ENCODE results near the gene DNAJB6. TPM values are rescaled to one million over a fixed set of nuclear protein-coding genes. Genes with fewer than 3 reads are reported as not detected.

DNAJB6 gene
- total RNA-seq, 2 donors from 2014 or later, result 126 to 174 TPM

DNA sequence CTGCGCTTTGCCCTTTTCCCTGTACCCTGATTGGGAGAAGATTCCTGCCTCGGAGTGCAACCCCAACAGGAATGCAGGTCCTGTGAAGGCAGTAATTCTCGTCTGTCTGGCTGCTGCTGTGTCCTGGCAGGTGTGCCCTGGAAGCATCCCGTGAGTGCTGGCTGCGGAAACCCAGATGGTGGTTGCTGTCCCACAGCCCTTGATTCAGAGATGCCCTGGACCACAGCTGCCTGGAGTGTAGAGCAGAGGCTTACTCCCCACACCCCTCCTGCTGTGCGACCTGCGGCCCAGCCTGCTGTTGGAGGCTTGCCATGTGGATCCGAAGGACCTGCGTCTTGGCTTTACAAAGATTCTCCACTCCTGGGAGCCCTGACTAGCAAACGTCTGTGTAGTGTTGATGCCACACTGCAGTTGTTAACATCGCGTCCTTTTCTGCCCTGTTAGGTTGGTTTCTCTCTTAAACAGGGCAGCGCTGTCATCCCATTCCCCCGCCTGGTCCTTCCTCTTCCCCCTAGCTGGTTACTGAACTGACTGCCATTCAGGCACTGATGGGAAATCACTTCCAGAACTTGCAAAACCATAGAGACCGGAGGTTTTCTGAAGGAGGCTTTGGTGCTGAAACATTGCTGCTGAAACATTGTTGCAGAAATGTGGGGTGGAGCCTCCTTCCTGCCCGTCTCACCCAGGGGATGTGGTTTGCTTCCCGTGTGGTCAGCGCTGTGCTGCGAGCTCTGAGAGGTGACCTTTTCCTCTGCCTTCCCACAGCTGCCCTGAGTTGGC lies 53.3 kb downstream of the DNAJB6 start:
- Histone ChIP-seq H3K4me1 (ENCODE audit: control insufficient read depth, insufficient read depth, low read length) (no peaks in the 10 kb centered on the region), H3K9me3 (ENCODE audit: control insufficient read depth, low read length) (no peaks in the 10 kb centered on the region), H3K9ac (ENCODE audit: extremely low read depth, low read length, poor library complexity, severe bottlenecking) (no peak overlapping the region), H3K27me3 (ENCODE audit: control insufficient read depth, insufficient read depth, low read length, poor library complexity, severe bottlenecking) (no peaks in the 10 kb centered on the region), H3K4me3 (ENCODE audit: low read length) (no peak overlapping the region), H3K36me3 (ENCODE audit: control insufficient read depth, insufficient read depth, low read length) (peaks cover 78% of the 10 kb centered on the region), H3K27ac (ENCODE audit: low read depth, low read length) (no peak overlapping the region)
- Mint-ChIP-seq H3K4me3 (no peak overlapping the region), H3K4me1 (peaks cover 5% of the 10 kb centered on the region), H3K36me3 (ENCODE audit: low read depth) (peaks cover 68% of the 10 kb centered on the region), H3K27ac (peak overlapping the region; percentile 72), H3K27me3 (ENCODE audit: insufficient read depth) (no peaks in the 10 kb centered on the region), H3K9me3 (no peaks in the 10 kb centered on the region)
- TF ChIP-seq, protein P1, sequence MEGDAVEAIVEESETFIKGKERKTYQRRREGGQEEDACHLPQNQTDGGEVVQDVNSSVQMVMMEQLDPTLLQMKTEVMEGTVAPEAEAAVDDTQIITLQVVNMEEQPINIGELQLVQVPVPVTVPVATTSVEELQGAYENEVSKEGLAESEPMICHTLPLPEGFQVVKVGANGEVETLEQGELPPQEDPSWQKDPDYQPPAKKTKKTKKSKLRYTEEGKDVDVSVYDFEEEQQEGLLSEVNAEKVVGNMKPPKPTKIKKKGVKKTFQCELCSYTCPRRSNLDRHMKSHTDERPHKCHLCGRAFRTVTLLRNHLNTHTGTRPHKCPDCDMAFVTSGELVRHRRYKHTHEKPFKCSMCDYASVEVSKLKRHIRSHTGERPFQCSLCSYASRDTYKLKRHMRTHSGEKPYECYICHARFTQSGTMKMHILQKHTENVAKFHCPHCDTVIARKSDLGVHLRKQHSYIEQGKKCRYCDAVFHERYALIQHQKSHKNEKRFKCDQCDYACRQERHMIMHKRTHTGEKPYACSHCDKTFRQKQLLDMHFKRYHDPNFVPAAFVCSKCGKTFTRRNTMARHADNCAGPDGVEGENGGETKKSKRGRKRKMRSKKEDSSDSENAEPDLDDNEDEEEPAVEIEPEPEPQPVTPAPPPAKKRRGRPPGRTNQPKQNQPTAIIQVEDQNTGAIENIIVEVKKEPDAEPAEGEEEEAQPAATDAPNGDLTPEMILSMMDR (conservative IDR thresholded peaks at IDR 0.05), result no peak
- no peak for DNase-seq
- WGBS, 2 experiments (ENCODE audit: insufficient coverage in 1 of 2, insufficient read length in 1 of 2), result 94 to 97% methylated on average over 14 to 19 of the region's 19 CpGs

DNA sequence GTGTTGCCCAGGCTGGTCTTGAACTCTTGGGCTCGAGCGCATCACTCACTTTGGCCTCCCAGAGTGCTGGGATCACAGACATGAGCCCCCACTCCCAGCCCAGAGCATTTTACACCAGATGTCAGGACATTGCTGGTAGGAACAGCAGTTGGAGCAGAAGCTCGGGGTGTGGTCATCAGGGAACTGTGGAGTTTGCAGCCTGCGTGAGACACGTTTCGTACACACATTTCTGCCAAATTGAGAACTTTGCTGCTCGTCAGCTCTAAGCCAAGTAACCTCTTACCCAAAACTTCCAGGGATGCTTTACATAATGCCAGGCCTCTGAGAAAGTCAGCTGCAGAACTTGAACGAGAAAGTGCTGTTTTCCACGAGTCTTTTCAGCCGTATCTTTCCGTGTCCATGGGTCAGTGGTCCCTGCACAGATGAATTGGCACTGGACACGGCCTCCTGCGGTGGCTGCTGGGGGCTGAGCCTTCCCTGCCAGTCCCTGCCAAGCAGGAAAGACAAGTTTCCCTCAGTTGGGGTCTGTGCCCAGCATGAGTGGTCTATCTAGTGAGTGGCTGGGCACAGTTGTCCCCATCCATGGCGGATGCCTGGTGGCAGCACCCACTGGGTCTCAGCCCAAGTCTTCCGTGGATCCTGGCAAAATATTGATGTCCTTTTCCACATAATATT lies 54.4 kb downstream of the DNAJB6 start:
- Mint-ChIP-seq H3K36me3 (ENCODE audit: low read depth) (peaks cover 64% of the 10 kb centered on the region), H3K27me3 (ENCODE audit: insufficient read depth) (no peaks in the 10 kb centered on the region), H3K9me3 (no peaks in the 10 kb centered on the region), H3K4me1 (peaks cover 5% of the 10 kb centered on the region), H3K4me3 (no peak overlapping the region), H3K27ac (peak overlapping the region; percentile 55)
- no peaks in the 10 kb centered on the region for H3K27me3 ChIP-seq (ENCODE audit: control insufficient read depth, insufficient read depth, low read length, poor library complexity, severe bottlenecking)
- TF ChIP-seq, protein P1 (conservative IDR thresholded peaks at IDR 0.05), result no peak
- DNase-seq, result no peak
- 89 to 95% methylated on average over 12 to 15 of the region's 15 CpGs for WGBS, 2 experiments (ENCODE audit: insufficient coverage in 1 of 2, insufficient read length in 1 of 2)
- no peak overlapping the region for H3K9ac ChIP-seq (ENCODE audit: extremely low read depth, low read length, poor library complexity, severe bottlenecking)
- no peaks in the 10 kb centered on the region for H3K9me3 ChIP-seq (ENCODE audit: control insufficient read depth, low read length)
- H3K36me3 ChIP-seq (ENCODE audit: control insufficient read depth, insufficient read depth, low read length), result peaks cover 76% of the 10 kb centered on the region
- no peaks in the 10 kb centered on the region for H3K4me1 ChIP-seq (ENCODE audit: control insufficient read depth, insufficient read depth, low read length)
- no peak overlapping the region for H3K4me3 ChIP-seq (ENCODE audit: low read length)
- H3K27ac ChIP-seq (ENCODE audit: low read depth, low read length), result no peak overlapping the region

DNA sequence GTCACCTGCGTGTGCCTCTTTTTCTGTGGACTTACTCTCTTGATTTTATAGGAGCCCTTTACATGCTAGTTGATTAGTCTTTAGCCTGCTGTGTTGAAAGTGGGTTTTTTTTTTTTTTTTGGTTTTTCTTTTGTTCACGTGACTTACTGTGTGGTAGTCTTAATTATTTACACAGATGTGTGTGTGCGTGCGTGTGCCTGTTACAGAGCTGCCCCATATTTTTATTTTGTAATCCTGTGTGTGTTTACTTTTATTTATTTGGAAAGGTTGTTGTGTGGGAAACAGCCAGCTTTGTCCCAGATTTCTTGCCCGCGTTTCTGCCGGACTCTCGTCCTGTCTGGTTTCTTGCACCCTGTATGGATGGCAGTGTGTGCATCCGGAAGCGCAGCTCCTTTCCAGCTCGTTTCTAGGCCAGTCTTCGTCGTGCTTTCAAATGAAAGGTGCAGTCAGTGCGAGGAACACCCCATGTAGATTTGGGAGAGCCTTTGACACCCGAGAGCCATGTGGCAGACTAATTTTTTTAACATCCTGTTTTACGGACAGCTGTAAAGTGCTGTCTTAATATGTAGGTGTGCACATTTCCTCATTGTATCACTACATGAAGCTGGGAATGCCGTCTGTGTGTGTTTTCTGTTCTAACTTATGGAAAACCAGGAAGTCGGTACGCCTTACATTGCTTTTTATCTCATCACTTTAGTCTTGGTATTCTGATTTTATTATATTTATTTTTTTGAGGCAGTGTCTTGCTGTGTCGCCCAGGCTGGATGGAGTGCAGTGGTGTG lies 55.6 kb downstream of the DNAJB6 start:
- Mint-ChIP-seq H3K4me3 (no peak overlapping the region), H3K36me3 (ENCODE audit: low read depth) (peaks cover 55% of the 10 kb centered on the region), H3K9me3 (no peaks in the 10 kb centered on the region), H3K27me3 (ENCODE audit: insufficient read depth) (no peaks in the 10 kb centered on the region), H3K4me1 (peaks cover under 1% of the 10 kb centered on the region), H3K27ac (peak overlapping the region; percentile 72)
- 90 to 96% methylated on average over 16 to 20 of the region's 20 CpGs for WGBS, 2 experiments (ENCODE audit: insufficient coverage in 1 of 2, insufficient read length in 1 of 2)
- Histone ChIP-seq H3K9me3 (ENCODE audit: control insufficient read depth, low read length) (no peaks in the 10 kb centered on the region), H3K27me3 (ENCODE audit: control insufficient read depth, insufficient read depth, low read length, poor library complexity, severe bottlenecking) (no peaks in the 10 kb centered on the region), H3K36me3 (ENCODE audit: control insufficient read depth, insufficient read depth, low read length) (peaks cover 65% of the 10 kb centered on the region), H3K4me3 (ENCODE audit: low read length) (no peak overlapping the region), H3K4me1 (ENCODE audit: control insufficient read depth, insufficient read depth, low read length) (no peaks in the 10 kb centered on the region), H3K27ac (ENCODE audit: low read depth, low read length) (no peak overlapping the region), H3K9ac (ENCODE audit: extremely low read depth, low read length, poor library complexity, severe bottlenecking) (no peak overlapping the region)
- no peak for DNase-seq
- TF ChIP-seq, protein P1 (conservative IDR thresholded peaks at IDR 0.05), result no peak
